HEK293T (cell line): Measurements from ENCODE around the gene GLT8D1.

Experiments used
- CTBP1 ChIP-seq: fragments of 450-650 bp; IDR thresholded peaks from 2 replicates; pipeline ENCODE4 v1.6.1; 2016; ENCODE audit warnings: borderline replicate concordance
- FOXM1 ChIP-seq: fragments of 450-650 bp; IDR thresholded peaks from 2 replicates; pipeline ENCODE4 v1.6.1; 2017; ENCODE audit warnings: mild to moderate bottlenecking, borderline replicate concordance
- SP1 ChIP-seq: fragments of 450-650 bp; IDR thresholded peaks from 2 replicates; pipeline ENCODE4 v1.6.1; 2017

GRCh38 chr3:52722491-52722890 is 16.9 kb upstream of the GLT8D1 start:
- TF ChIP-seq FOXM1 (no peak), CTBP1 (no peak), SP1 (no peak)
